ENCODE data around the gene ZBTB43.
"Not testable (repeated sequence)": the region's sequence is repeated elsewhere in the genome, so short reads cannot be mapped to it uniquely, and the experiment has no call there.

Gene ZBTB43

DNA sequence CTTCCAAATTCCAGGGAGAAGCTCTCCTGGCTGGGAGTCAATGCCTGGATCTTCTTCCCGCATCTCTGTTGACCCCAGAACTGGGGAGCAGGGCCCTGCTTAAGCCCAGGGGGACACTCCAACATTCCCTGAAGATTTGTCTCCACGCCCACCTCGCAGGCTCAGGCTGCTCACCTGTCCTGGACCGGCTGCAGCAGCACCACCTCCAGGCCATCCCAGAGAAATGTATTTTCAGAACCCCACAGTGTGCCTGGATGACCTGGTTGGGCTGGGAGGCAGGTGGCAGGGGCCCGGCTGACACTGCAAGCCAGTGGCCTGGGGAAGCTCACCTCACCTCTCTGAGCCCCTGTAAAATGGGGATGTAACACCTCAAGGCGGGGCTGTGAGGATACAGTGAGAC is 27.1 kb upstream of the ZBTB43 start:
- Histone ChIP-seq H3K4me3 (ENCODE audit: low read depth in 1 of 2, low read length in 2 of 2) (no peak overlapping the region), H3K27ac (ENCODE audit: low read depth, low read length) (no peak overlapping the region), H3K4me1 (ENCODE audit: control insufficient read depth in 1 of 2, insufficient read depth in 2 of 2, low read length in 2 of 2) (no peaks in the 10 kb centered on the region), H3K9me3 (ENCODE audit: control insufficient read depth in 1 of 2, low read length in 2 of 2) (no peaks in the 10 kb centered on the region), H3K9ac (ENCODE audit: low read depth in 1 of 2, low read length in 2 of 2) (no peak overlapping the region), H3K27me3 (ENCODE audit: control insufficient read depth in 1 of 2, insufficient read depth in 2 of 2, low read length in 2 of 2) (peaks cover 12 to 18% of the 10 kb centered on the region in 2 donors), H3K36me3 (ENCODE audit: control insufficient read depth in 1 of 2, insufficient read depth in 2 of 2, low read length in 2 of 2) (no peaks in the 10 kb centered on the region)

- Histone ChIP-seq H3K36me3 (ENCODE audit: control insufficient read depth in 1 of 2, insufficient read depth in 2 of 2, low read length in 2 of 2) (no peaks in the 10 kb centered on the region), H3K9ac (ENCODE audit: low read depth in 1 of 2, low read length in 2 of 2) (no peak overlapping the region), H3K27ac (ENCODE audit: low read depth, low read length) (no peak overlapping the region), H3K4me1 (ENCODE audit: control insufficient read depth in 1 of 2, insufficient read depth in 2 of 2, low read length in 2 of 2) (no peaks in the 10 kb centered on the region), H3K9me3 (ENCODE audit: control insufficient read depth in 1 of 2, low read length in 2 of 2) (no peaks in the 10 kb centered on the region), H3K4me3 (ENCODE audit: low read depth in 1 of 2, low read length in 2 of 2) (no peak overlapping the region), H3K27me3 (ENCODE audit: control insufficient read depth in 1 of 2, insufficient read depth in 2 of 2, low read length in 2 of 2) (peaks cover 12 to 14% of the 10 kb centered on the region in 2 donors)
Measured at GRCh38 chr9:126778141-126778540, 26.7 kb upstream of the ZBTB43 start.

DNA sequence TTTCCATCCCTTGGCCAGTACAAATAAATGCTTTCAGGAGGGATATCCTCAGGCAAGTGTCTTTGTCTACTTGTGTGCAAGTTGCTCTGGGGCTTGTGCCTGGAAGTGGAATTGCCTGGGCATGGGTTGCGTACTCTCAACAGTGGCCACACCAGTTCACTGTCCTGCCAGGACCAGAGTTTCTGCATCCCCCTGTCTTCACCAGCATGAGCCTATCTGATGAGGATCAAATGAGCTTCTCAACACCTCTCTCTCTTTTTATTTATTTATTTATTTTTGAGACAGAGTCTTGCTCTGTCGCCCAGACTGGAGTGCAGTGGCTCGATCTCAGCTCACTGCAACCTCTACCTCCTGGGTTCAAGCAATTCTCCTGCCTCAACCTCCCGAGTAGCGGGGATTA is 26.1 kb upstream of the ZBTB43 start:
- not testable (repeated sequence) for H3K9me3 ChIP-seq (ENCODE audit: control insufficient read depth in 1 of 2, low read length in 2 of 2); H3K4me3 ChIP-seq (ENCODE audit: low read depth in 1 of 2, low read length in 2 of 2); H3K27ac ChIP-seq (ENCODE audit: low read depth, low read length); H3K9ac ChIP-seq (ENCODE audit: low read depth in 1 of 2, low read length in 2 of 2); H3K4me1 ChIP-seq (ENCODE audit: control insufficient read depth in 1 of 2, insufficient read depth in 2 of 2, low read length in 2 of 2); H3K36me3 ChIP-seq (ENCODE audit: control insufficient read depth in 1 of 2, insufficient read depth in 2 of 2, low read length in 2 of 2)
- H3K27me3 ChIP-seq (ENCODE audit: control insufficient read depth in 1 of 2, insufficient read depth in 2 of 2, low read length in 2 of 2) = peaks cover 12% of the 10 kb centered on the region in 2 donors

GRCh38 chr9:126781186-126782052 is 23.4 kb upstream of the ZBTB43 start:
- H3K4me1 ChIP-seq (ENCODE audit: control insufficient read depth in 1 of 2, insufficient read depth in 2 of 2, low read length in 2 of 2) = no peaks in the 10 kb centered on the region
- H3K9ac ChIP-seq (ENCODE audit: low read depth in 1 of 2, low read length in 2 of 2) = no peak overlapping the region
- no peak overlapping the region for H3K27ac ChIP-seq (ENCODE audit: low read depth, low read length)
- no peaks in the 10 kb centered on the region for H3K9me3 ChIP-seq (ENCODE audit: control insufficient read depth in 1 of 2, low read length in 2 of 2)
- H3K36me3 ChIP-seq (ENCODE audit: control insufficient read depth in 1 of 2, insufficient read depth in 2 of 2, low read length in 2 of 2) = no peaks in the 10 kb centered on the region
- H3K27me3 ChIP-seq (ENCODE audit: control insufficient read depth in 1 of 2, insufficient read depth in 2 of 2, low read length in 2 of 2) = peaks cover 5 to 20% of the 10 kb centered on the region in 2 donors
- no peak overlapping the region for H3K4me3 ChIP-seq (ENCODE audit: low read depth in 1 of 2, low read length in 2 of 2)

DNA sequence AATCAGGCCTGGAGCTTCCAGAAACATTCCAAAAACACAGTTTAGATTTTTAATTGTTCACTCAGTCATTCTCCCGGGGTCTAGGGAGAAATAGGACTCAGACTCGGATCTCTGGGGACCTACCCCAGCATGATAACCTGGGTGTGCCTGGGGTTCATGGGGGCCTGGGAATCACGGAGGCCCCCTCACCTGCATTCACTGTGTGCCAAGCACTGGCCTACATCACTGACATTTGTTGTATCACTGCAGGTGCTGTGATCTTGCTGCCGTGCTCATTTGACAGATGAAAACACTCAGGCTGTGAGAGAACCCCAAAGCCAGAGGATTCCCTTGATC is 22.8 kb upstream of the ZBTB43 start:
- H3K9me3 ChIP-seq (ENCODE audit: control insufficient read depth in 1 of 2, low read length in 2 of 2) = no peaks in the 10 kb centered on the region
- no peaks in the 10 kb centered on the region for H3K4me1 ChIP-seq (ENCODE audit: control insufficient read depth in 1 of 2, insufficient read depth in 2 of 2, low read length in 2 of 2)
- H3K9ac ChIP-seq (ENCODE audit: low read depth in 1 of 2, low read length in 2 of 2) = no peak overlapping the region
- no peak overlapping the region for H3K4me3 ChIP-seq (ENCODE audit: low read depth in 1 of 2, low read length in 2 of 2)
- no peaks in the 10 kb centered on the region for H3K36me3 ChIP-seq (ENCODE audit: control insufficient read depth in 1 of 2, insufficient read depth in 2 of 2, low read length in 2 of 2)
- no peak overlapping the region for H3K27ac ChIP-seq (ENCODE audit: low read depth, low read length)
- H3K27me3 ChIP-seq (ENCODE audit: control insufficient read depth in 1 of 2, insufficient read depth in 2 of 2, low read length in 2 of 2) = peaks cover 5 to 26% of the 10 kb centered on the region in 2 donors

DNA sequence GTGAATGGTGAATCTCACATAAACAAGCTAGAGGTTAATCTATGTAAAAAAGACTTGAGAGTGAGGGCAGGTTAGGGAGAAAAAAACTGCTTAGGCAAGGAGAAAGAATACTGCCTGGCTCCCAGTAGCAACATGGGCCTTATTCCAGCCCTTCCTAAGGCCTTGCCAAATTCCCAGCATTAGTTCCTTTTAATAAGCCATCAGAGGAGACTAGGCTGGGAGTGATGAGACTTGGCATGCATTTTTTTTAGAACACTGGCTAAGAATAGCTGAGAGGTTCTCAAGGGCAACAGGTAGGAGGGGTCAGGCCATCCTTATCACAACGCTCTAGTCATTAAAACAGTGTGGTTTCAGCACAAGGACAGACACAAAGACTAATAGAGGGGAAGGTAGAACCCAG is 20.9 kb upstream of the ZBTB43 start:
- no peak overlapping the region for H3K27ac ChIP-seq (ENCODE audit: low read depth, low read length)
- no peak overlapping the region for H3K9ac ChIP-seq (ENCODE audit: low read depth in 1 of 2, low read length in 2 of 2)
- no peaks in the 10 kb centered on the region for H3K36me3 ChIP-seq (ENCODE audit: control insufficient read depth in 1 of 2, insufficient read depth in 2 of 2, low read length in 2 of 2)
- peaks cover 20 to 28% of the 10 kb centered on the region in 2 donors for H3K27me3 ChIP-seq (ENCODE audit: control insufficient read depth in 1 of 2, insufficient read depth in 2 of 2, low read length in 2 of 2)
- no peak overlapping the region for H3K4me3 ChIP-seq (ENCODE audit: low read depth in 1 of 2, low read length in 2 of 2)
- no peaks in the 10 kb centered on the region for H3K9me3 ChIP-seq (ENCODE audit: control insufficient read depth in 1 of 2, low read length in 2 of 2)
- no peaks in the 10 kb centered on the region for H3K4me1 ChIP-seq (ENCODE audit: control insufficient read depth in 1 of 2, insufficient read depth in 2 of 2, low read length in 2 of 2)

- no peak overlapping the region for H3K9ac ChIP-seq (ENCODE audit: low read depth in 1 of 2, low read length in 2 of 2)
- peaks cover 20 to 28% of the 10 kb centered on the region in 2 donors for H3K27me3 ChIP-seq (ENCODE audit: control insufficient read depth in 1 of 2, insufficient read depth in 2 of 2, low read length in 2 of 2)
- no peak overlapping the region for H3K27ac ChIP-seq (ENCODE audit: low read depth, low read length)
- H3K36me3 ChIP-seq (ENCODE audit: control insufficient read depth in 1 of 2, insufficient read depth in 2 of 2, low read length in 2 of 2) = no peaks in the 10 kb centered on the region
- no peaks in the 10 kb centered on the region for H3K9me3 ChIP-seq (ENCODE audit: control insufficient read depth in 1 of 2, low read length in 2 of 2)
- H3K4me3 ChIP-seq (ENCODE audit: low read depth in 1 of 2, low read length in 2 of 2) = no peak overlapping the region
- H3K4me1 ChIP-seq (ENCODE audit: control insufficient read depth in 1 of 2, insufficient read depth in 2 of 2, low read length in 2 of 2) = no peaks in the 10 kb centered on the region
Measured at GRCh38 chr9:126784401-126784800, 20.4 kb upstream of the ZBTB43 start.

DNA sequence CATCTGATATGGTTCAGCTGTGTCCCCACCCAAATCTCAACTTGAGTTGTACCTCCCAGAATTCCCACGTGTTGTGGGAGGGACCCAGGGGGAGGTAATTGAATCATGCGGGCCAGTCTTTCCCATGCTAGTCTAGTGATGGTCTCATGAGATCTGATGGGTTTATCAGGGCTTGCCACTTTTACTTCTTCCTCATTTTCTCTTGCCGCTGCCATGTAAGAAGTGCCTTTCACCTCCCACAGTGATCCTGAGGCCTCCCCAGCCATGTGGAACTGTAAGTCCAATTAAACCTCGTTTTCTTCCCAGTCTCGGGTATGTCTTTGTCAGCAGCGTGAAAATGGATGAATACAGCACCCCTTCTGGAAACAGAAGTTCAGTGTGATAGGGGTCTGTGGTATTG is 20.0 kb upstream of the ZBTB43 start:
- not testable (repeated sequence) for H3K4me1 ChIP-seq (ENCODE audit: control insufficient read depth in 1 of 2, insufficient read depth in 2 of 2, low read length in 2 of 2); H3K9me3 ChIP-seq (ENCODE audit: control insufficient read depth in 1 of 2, low read length in 2 of 2); H3K27ac ChIP-seq (ENCODE audit: low read depth, low read length); H3K4me3 ChIP-seq (ENCODE audit: low read depth in 1 of 2, low read length in 2 of 2); H3K36me3 ChIP-seq (ENCODE audit: control insufficient read depth in 1 of 2, insufficient read depth in 2 of 2, low read length in 2 of 2); H3K9ac ChIP-seq (ENCODE audit: low read depth in 1 of 2, low read length in 2 of 2)
- peaks cover 23 to 31% of the 10 kb centered on the region in 2 donors for H3K27me3 ChIP-seq (ENCODE audit: control insufficient read depth in 1 of 2, insufficient read depth in 2 of 2, low read length in 2 of 2)

DNA sequence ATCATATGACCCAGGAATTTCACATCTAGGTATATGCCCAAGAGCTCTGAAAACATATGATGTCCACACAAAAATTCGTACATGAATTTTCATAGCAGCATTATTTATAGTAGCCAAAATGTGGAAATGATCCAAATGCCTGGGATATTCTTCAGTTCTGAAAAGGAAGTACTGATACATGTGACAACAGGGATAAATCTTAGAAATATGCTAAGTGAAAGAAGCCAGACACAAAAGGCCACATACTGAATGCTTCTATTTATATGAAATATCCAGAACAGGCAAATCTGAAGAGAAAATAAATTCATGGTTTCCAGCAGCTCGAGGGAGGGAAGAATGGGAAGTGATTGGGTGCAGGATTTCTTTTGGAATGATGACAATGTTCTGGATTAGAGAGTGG is 16.8 kb upstream of the ZBTB43 start:
- H3K4me1 ChIP-seq (ENCODE audit: control insufficient read depth in 1 of 2, insufficient read depth in 2 of 2, low read length in 2 of 2) = no peaks in the 10 kb centered on the region
- H3K9me3 ChIP-seq (ENCODE audit: control insufficient read depth in 1 of 2, low read length in 2 of 2) = no peaks in the 10 kb centered on the region
- H3K36me3 ChIP-seq (ENCODE audit: control insufficient read depth in 1 of 2, insufficient read depth in 2 of 2, low read length in 2 of 2) = no peaks in the 10 kb centered on the region
- H3K9ac ChIP-seq (ENCODE audit: low read depth in 1 of 2, low read length in 2 of 2) = no peak overlapping the region
- peaks cover 24 to 30% of the 10 kb centered on the region in 2 donors for H3K27me3 ChIP-seq (ENCODE audit: control insufficient read depth in 1 of 2, insufficient read depth in 2 of 2, low read length in 2 of 2)
- no peak overlapping the region for H3K27ac ChIP-seq (ENCODE audit: low read depth, low read length)
- no peak overlapping the region for H3K4me3 ChIP-seq (ENCODE audit: low read depth in 1 of 2, low read length in 2 of 2)

- Histone ChIP-seq H3K36me3 (ENCODE audit: control insufficient read depth in 1 of 2, insufficient read depth in 2 of 2, low read length in 2 of 2) (no peaks in the 10 kb centered on the region), H3K27ac (ENCODE audit: low read depth, low read length) (no peak overlapping the region), H3K27me3 (ENCODE audit: control insufficient read depth in 1 of 2, insufficient read depth in 2 of 2, low read length in 2 of 2) (peaks cover 24 to 34% of the 10 kb centered on the region in 2 donors), H3K4me3 (ENCODE audit: low read depth in 1 of 2, low read length in 2 of 2) (no peak overlapping the region), H3K9me3 (ENCODE audit: control insufficient read depth in 1 of 2, low read length in 2 of 2) (no peaks in the 10 kb centered on the region), H3K9ac (ENCODE audit: low read depth in 1 of 2, low read length in 2 of 2) (no peak overlapping the region), H3K4me1 (ENCODE audit: control insufficient read depth in 1 of 2, insufficient read depth in 2 of 2, low read length in 2 of 2) (no peaks in the 10 kb centered on the region)
Measured at GRCh38 chr9:126788634-126789349, 16.0 kb upstream of the ZBTB43 start.
